Adrenal gland (tissue), 12 donors: ENCODE data around the gene HPN. TPM values are rescaled to one million over a fixed set of nuclear protein-coding genes. Genes with fewer than 3 reads are reported as not detected.

ENCODE experiments used
- DNase-seq, 7 donors: peaks; one replicate each; pipeline ENCODE4 v3.0.0-alpha.2; 2019 to 2020
- H3K27ac ChIP-seq, 5 donors: fragments of 200-600 bp; sonication (generic) in 4 of 5; 1 replicate in 3 of 5; 2 replicates in 2 of 5; pipeline versions ENCODE4 v1.5.1 to v1.8.0; 2016 to 2020; ENCODE audit warnings: mild to moderate bottlenecking in 1 of 5
- H3K27me3 ChIP-seq: fragments of 200-600 bp; 2 replicates; pipeline ENCODE4 v1.8.0; 2021
- H3K36me3 ChIP-seq, 2 donors: fragments of 200-600 bp; replicated peaks in 1 of 2; 1 replicate in 1 of 2; 2 replicates in 1 of 2; pipeline versions ENCODE4 v1.5.1 to v1.8.0; 2018 to 2022
- H3K4me1 ChIP-seq, 2 donors: fragments of 200-600 bp; replicated peaks in 1 of 2; 1 replicate in 1 of 2; 2 replicates in 1 of 2; pipeline versions ENCODE4 v1.5.1 to v1.8.0; 2018 to 2021
- H3K4me3 ChIP-seq, 4 donors: fragments of 200-600 bp; sonication (generic) in 3 of 4; one replicate each; pipeline ENCODE4 v1.5.1; 2016 to 2018
- H3K9me3 ChIP-seq, 3 donors: fragments of 200-600 bp; sonication (generic) in 1 of 3; replicated peaks in 1 of 3; 1 replicate in 2 of 3; 2 replicates in 1 of 3; pipeline versions ENCODE4 v1.5.1 to v1.8.0; 2016 to 2021
- POLR2A ChIP-seq, 2 donors: fragments of 450-650 bp; IDR thresholded peaks; one replicate each; pipeline ENCODE4 v1.6.1; 2017; ENCODE audit warnings: antibody characterized with exemption in 2 of 2, mild to moderate bottlenecking in 2 of 2, moderate library complexity in 1 of 2
- WGBS, 4 donors: extraction: QIAGEN DNeasy Blood & Tissue Kit in 2 of 4; methylation state at CpG; one replicate each; pipeline versions ENCODE4 v1.1.5 to v1.1.7; 2013 to 2017; 5-methylcytosine and 5-hydroxymethylcytosine counted together
- intact Hi-C, 2 donors: fragments of 100-400 bp; cut with DNase I; formaldehyde crosslinking; loops; one replicate each; pipeline versions ENCODE4 v1.14.1 to v1.15.0; 2022 to 2023
- polyA plus RNA-seq, 3 donors: library from polyadenylated mRNA; stranded (reverse); fragments of 200-250 nt in 2 of 3; fragments of 350-450 nt in 1 of 3; fragmentation: Illumina TruSeq in 1 of 3; extraction: RNeasy Lipid Tissue Mini Kit (QIAGEN cat#74804) in 1 of 3; gene quantifications; one replicate each; pipeline ENCODE4 v1.2.3, GENCODE V29; 2013 to 2014
- total RNA-seq, 9 donors: library from RNA; depleted of rRNA in 4 of 9; stranded (reverse); fragments of >200 nt in 4 of 9; fragments of 120-200 nt in 1 of 9; fragmentation: NEBNext Ultra II Directional in 1 of 9; extraction: Animal tissue kit (Norgen Biotek cat#: 25700) in 1 of 9; gene quantifications; one replicate each; pipeline versions ENCODE4 v1.1.0 to v1.2.4, GENCODE V29; 2013 to 2023
- TF ChIP-seq, protein P1 (sequence below), 6 experiments: fragments of 450-650 bp in 4 of 6; fragments of 200-600 bp in 2 of 6; sonication (generic) in 1 of 6; IDR thresholded peaks; 1 replicate in 5 of 6; 2 replicates in 1 of 6; pipeline versions ENCODE4 v1.5.1 to v1.8.0; 2016 to 2021; ENCODE audit warnings: antibody characterized with exemption in 6 of 6, mild to moderate bottlenecking in 2 of 6, moderate library complexity in 1 of 6
- donor health status: healthy with polysubstance abuse.
- donor health status: Bipolar disorder and iron deficiency.
- donor health status: DM: yes; HTN: yes; CAD: no.
- donor health status: DM: no; HTN: no; CAD: no.
- donor health status: DM: no; HTN: no; CAD: no.
- donor health status: DM: yes; HTN: yes; CAD: no.

The HPN gene
- total and polyA plus RNA-seq, 12 donors, result 0.20 to 2.6 (median 0.88) TPM; not detected in 2

DNA sequence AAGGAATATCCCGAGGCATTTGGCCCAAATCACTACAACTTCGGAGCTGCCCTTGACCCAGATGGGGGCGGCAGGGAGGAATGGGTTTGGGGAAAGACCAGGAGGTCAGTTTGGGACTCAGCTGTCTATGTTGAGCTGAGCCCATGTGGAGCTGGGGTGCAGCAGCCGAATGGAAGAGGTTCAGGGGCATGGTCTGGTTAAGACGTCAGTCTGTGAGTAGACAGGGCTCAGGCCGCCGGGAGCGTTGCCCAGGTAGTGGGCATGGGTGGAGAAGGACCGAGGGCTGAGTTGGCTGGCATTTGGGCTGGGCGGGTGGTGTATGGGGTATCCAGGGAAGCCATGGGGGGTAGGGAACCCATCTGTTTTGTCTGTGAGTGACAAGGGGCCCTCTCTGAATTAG, 20.5 kb upstream of the HPN start:
- TF ChIP-seq POLR2A (IDR thresholded peaks at IDR 0.05), result no peak
- TF ChIP-seq, protein P1, sequence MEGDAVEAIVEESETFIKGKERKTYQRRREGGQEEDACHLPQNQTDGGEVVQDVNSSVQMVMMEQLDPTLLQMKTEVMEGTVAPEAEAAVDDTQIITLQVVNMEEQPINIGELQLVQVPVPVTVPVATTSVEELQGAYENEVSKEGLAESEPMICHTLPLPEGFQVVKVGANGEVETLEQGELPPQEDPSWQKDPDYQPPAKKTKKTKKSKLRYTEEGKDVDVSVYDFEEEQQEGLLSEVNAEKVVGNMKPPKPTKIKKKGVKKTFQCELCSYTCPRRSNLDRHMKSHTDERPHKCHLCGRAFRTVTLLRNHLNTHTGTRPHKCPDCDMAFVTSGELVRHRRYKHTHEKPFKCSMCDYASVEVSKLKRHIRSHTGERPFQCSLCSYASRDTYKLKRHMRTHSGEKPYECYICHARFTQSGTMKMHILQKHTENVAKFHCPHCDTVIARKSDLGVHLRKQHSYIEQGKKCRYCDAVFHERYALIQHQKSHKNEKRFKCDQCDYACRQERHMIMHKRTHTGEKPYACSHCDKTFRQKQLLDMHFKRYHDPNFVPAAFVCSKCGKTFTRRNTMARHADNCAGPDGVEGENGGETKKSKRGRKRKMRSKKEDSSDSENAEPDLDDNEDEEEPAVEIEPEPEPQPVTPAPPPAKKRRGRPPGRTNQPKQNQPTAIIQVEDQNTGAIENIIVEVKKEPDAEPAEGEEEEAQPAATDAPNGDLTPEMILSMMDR (IDR thresholded peaks at IDR 0.05), result no peak
- DNase-seq, result no peak
- Histone ChIP-seq H3K27me3 (no peaks in the 10 kb centered on the region), H3K27ac (peak overlapping the region in 1 of 5 donors; percentile 21), H3K4me3 (no peak overlapping the region), H3K36me3 (peaks cover 0 to 97% of the 10 kb centered on the region in 2 donors), H3K4me1 (no peaks in the 10 kb centered on the region), H3K9me3 (no peaks in the 10 kb centered on the region)
- intact Hi-C loops, result no loop called here
- WGBS, 4 donors, result 69 to 85% (median 74%) methylated on average over 7 to 10 of the region's 10 CpGs

DNA sequence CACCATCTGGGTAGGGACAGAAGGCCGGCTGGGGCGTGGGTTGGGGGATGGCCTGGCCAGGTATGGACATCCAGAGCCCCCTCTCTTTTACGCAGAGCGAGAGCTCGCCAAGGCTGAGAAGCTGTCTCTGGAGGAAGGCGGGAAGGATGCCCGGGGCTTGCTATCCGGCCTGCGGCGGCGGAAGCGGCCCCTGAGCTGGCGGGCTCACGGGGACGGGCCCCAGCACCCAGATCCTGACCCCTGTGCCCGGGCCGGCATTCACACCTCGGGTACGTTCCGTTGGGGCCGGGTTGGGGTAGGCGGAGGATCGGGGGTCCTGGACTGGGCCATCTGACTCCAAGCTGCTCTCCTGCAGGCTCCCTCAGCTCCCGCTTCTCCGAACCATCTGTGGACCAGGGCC, 19.9 kb upstream of the HPN start:
- Histone ChIP-seq H3K36me3 (peaks cover 0 to 99% of the 10 kb centered on the region in 2 donors), H3K4me1 (no peaks in the 10 kb centered on the region), H3K27ac (no peak overlapping the region), H3K4me3 (no peak overlapping the region), H3K27me3 (no peaks in the 10 kb centered on the region), H3K9me3 (no peaks in the 10 kb centered on the region)
- intact Hi-C loops, result no loop called here
- DNase-seq, result no peak
- WGBS, 4 donors, result 95 to 96% (median 95%) methylated on average over 3 to 25 of the region's 25 CpGs
- TF ChIP-seq, protein P1 (IDR thresholded peaks at IDR 0.05), result no peak
- no peak for TF ChIP-seq POLR2A (IDR thresholded peaks at IDR 0.05)

DNA sequence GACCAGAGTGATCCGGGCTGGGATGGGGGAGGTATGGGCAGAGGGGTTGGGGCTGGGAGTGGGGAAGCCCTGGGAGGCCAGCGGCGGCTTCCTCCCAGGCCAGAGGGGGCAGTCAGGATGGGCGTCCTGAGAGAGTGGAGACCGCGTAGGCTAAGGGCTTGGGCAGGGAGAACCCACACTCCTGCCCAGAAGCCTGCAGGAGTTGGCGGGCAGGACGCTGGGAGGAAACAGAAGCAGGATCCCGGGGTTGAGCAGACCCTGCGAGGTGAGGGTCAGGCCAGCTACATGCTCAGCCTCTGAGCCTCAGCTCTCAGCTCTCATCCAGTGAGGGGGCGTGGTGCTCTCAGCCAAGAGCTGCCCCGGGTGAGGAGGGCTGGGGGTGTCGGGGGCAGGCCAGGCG, 19.1 kb upstream of the HPN start:
- TF ChIP-seq, protein P1 (IDR thresholded peaks at IDR 0.05), result no peak
- TF ChIP-seq POLR2A (IDR thresholded peaks at IDR 0.05), result no peak
- intact Hi-C loops, result no loop called here
- Histone ChIP-seq H3K9me3 (no peaks in the 10 kb centered on the region), H3K27me3 (no peaks in the 10 kb centered on the region), H3K4me1 (no peaks in the 10 kb centered on the region), H3K36me3 (peaks cover 0 to 99% of the 10 kb centered on the region in 2 donors), H3K27ac (no peak overlapping the region), H3K4me3 (no peak overlapping the region)
- 77 to 86% (median 83%) methylated on average over 4 to 14 of the region's 14 CpGs for WGBS, 4 donors
- DNase-seq, result no peak

DNA sequence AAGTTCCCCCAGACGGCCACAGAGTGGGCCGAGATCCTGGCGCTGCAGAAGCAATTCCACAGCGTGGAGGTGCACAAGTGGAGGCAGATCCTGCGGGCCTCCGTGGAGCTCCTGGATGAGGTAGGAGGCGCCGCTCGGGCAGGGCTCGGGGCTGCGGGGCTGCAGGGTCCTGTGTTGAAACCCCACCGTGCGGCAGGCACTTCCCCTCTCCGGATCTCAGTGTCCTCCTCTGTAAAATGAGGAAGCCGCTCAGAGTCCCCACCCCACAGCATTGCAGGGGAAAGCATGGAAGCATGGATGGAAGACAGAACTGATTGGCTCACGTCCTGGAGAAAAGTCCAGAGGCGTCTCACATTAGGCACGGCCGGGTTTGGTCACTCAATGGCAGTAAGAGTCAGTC, 18.1 kb upstream of the HPN start:
- peak overlapping the region in 1 of 5 donors; percentile 39 for H3K27ac ChIP-seq
- no peaks in the 10 kb centered on the region for H3K9me3 ChIP-seq
- H3K36me3 ChIP-seq, result peaks cover 0 to 91% of the 10 kb centered on the region in 2 donors
- H3K4me1 ChIP-seq, result no peaks in the 10 kb centered on the region
- no peak for TF ChIP-seq POLR2A (IDR thresholded peaks at IDR 0.05)
- TF ChIP-seq, protein P1 (IDR thresholded peaks at IDR 0.05), result no peak
- WGBS, 4 donors, result 76 to 92% (median 87%) methylated on average over 14 to 19 of the region's 19 CpGs
- H3K4me3 ChIP-seq, result no peak overlapping the region
- no peak for DNase-seq
- intact Hi-C loops, result no loop called here
- H3K27me3 ChIP-seq, result no peaks in the 10 kb centered on the region
